ENCODE results near the gene F10.
"Not testable (repeated sequence)": the region's sequence is repeated elsewhere in the genome, so short reads cannot be mapped to it uniquely, and the experiment has no call there.

F10 gene

DNA sequence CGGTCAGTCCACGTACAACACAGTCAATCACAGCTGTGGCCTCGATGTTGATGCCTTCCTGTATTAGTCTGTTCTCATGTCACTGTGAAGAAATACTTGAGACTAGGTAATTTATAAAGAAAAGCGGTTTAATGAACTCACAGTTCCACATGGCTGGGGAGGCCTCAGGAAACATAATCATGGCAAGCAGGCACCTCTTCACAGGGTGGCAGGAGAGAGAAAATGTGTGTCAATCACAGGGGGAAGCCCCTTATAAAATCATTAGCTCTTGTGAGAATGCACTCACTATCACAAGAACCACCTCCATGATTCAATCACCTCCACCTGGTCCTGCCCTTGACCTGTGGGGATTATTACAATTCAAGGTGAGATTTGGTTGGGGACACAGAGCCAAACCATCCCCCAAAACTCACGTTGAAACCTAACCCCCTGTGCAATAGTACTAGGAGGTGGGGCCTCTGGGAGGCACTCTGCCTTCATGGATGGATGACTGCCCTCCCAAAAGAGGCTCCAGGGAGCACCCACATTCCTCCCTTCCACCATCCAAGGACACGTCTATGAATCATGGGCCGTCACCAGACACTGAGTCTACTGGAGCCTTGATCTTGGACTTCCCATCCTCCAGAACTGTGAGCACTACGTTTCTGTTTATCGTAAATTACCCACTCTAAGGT is 33.5 kb downstream of the F10 start:
- no peak for DNase-seq

DNA sequence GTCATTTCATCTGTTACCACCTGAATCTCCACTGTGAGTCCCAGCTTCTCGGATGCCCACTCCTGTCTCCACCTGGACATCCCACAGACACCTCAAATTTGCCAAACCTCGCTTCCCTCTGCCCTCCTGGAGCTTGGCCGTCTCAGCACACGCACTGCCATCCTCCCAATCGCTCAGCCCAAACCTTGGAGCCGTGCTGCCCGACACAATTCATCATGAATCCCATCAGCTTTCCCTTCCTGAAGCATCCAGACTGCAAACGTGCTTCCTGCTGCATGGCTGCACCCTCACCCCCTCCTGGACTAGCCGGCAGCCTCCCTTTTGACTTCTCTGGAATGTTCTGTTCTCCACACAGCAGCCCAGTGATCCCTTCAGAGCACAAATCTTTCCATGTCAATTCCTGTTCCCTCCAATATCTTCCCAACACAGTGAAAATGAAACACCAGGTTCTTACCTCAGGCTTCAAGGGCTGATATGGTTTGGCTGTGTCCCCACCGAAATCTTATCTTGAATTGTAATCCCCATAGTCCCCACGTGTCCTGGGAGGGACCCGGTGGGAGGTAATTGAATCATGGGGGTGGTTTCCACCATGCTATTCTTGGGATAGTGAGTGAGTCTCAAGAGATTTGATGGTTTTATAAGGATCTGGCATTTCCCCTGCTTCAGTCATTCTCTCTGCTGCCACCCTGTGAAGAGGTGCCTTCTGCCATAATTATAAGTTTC is 34.8 kb downstream of the F10 start:
- DNase-seq = no peak

DNA sequence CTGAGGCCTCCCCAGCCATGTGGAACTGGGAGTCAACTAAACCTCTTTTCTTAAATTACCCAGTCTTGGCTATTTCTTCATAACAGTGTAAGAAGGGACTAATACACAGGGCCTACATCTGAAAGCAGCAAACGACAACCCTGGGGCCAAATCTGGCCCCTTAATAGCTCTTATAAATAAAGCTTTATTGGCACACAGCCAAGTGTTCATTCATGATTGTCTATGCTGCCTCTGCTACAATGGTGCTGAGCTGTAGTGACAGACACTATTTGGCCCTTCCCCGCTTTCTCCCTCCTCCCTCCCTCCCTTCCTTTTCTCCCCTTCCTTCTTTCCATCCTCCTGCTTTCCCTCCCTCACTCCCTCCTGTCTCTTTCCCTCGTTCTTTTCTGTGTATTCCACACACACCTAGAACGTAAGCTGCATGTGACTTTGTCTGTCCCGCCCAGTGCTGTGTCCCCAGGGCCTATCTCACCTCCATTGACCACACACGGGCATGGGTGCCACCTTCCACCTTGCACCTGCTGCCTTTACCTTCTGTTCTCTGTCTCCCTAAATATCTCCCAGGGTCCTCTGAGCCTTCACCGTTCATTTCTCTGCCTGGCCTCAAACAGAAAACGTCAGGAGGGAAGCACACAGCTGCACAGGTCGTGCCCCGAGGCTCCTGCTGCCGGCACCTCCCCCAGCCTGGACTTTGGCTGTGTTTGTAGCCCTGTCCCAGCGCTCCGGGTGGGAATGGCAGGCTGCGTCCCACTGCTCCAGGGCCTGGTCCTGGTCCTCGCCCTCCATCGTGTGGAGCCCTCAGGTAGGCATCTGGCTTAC is 35.5 kb downstream of the F10 start, which contains the start of gene PROZ:
PROZ (plus strand) TSS at position 720 of the 819 bp plus-strand sequence; CDS start at position 733, 13 bp downstream.
- no peak for DNase-seq

DNA sequence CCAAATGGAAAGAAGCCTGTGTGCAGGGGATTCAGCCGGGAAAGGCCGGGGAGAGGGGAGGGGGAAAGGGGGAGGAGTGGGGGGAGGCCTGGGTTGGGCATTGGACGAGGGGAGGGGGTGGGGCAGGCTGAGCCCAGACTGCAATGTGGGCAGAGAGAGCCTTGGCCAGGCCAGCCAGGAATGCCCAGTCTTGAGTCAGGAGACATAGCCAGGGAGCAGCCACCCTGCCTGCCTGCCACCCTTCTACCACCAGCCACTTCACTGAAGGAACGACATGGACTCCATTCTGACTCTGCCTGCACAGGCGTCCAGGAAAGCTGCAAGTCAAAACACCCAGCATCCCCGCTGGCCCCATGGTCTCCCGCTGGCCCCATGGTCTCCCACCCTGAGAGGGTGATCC is 36.3 kb downstream of the F10 start:
- no peak for DNase-seq

DNA sequence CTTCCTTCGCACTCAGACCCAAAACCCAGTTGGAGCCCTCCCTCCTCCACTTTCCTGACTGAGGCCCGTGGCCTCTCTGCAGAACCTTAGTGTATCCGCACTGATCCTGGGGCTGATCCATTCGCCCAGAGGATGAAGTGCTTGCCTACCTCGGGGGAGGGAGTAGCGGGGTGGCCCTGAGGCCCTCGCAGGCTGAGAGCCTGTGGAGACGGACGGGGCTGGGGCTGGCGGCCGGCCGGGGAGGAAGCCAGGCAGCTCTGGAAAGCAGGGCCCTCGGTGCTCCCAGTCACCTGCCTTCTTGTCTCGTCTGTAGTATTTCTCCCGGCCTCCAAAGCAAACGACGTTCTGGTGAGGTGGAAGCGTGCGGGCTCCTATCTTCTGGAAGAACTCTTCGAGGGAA is 37.1 kb downstream of the F10 start:
- no peak for DNase-seq

DNA sequence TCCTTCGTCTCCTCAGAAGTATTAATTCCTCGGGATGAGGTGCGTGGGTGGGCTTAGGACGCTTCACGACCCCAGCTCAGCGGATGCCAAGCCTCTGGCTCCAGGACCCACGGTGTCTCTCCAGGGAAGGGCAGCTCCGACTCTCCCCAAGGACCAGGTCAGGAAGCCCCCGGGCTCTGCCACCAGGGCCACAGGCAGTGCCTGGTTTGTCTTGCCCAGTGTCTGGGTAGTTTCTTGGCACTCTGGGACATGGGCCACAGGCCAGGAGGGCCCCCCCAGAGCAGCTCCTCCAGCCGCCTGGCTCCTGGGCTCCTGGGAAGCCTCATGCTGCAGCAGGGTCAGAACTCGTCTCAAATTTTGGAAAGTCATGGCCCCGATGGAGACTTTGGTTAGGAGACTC is 38.4 kb downstream of the F10 start:
- no peak for DNase-seq

DNA sequence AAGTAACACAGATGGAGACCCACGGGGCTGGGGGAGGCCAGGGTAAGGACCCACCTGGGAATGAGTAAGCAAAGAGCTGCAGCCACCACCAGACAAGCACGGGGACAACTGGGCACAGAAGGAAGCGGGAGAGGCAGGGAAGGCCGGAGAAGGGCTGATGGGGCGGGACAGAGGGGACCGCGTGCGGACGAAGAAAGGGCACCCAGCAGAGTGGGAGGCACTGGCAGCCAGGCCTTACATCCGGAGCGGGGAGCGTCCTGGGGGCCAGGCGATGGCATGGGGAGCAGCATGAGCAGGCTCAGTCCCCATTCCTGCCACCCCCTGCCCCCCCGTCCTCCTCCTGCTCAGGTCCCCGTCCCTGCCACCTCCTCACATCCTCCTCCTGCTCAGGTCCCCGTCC is 38.8 kb downstream of the F10 start:
- DNase-seq = no peak

DNA sequence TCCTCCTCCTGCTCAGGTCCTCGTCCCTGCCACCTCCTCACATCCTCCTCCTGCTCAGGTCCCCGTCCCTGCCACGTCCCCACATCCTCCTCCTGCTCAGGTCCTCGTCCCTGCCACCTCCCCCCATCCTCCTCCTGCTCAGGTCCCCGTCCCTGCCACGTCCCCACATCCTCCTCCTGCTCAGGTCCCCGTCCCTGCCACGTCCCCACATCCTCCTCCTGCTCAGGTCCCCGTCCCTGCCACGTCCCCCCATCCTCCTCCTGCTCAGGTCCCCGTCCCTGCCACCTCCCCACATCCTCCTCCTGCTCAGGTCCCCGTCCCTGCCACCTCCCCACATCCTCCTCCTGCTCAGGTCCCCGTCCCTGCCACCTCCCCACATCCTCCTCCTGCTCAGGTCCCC is 39.4 kb downstream of the F10 start:
- not testable (repeated sequence) for DNase-seq

DNA sequence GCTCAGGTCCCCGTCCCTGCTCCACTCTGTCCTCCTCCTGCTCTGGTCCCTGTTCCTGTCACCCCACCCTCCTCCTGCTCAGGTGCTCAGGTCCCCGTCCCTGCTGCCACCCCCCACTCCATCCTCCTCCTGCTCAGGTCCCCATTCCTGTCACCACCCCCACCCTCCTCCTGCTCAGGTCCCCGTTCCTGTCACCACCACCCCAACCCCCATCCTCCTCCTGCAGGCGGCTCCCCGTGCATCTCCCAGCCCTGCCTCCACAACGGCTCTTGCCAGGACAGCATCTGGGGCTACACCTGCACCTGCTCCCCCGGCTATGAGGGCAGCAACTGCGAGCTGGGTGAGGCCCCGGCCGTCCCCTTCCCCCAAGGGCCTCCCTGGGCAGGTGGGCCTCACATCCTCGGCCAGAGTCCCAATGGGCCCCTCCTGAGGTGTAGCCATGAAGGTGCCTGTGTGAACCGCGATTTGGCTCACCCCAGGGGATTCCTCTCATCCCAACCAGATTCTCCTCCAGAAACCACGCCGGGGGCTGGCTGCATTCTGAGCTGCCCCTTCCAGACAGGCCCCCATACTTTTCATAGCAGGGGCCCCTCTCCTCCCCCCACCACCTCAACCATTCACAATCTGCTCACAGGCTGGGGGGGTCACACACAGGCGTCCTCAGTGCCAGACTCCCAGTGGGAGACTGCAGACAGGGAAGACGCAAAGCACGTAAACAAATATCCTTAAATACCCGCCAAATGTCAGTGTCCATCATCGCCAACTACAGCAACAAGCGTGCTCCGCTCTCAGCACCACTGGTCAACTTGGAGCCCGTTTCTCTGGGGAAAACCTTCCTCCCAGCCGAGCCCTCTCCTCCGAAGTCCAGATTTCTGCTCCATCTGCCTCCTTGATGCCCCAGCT is 40.4 kb downstream of the F10 start:
- DNase-seq = no peak

DNA sequence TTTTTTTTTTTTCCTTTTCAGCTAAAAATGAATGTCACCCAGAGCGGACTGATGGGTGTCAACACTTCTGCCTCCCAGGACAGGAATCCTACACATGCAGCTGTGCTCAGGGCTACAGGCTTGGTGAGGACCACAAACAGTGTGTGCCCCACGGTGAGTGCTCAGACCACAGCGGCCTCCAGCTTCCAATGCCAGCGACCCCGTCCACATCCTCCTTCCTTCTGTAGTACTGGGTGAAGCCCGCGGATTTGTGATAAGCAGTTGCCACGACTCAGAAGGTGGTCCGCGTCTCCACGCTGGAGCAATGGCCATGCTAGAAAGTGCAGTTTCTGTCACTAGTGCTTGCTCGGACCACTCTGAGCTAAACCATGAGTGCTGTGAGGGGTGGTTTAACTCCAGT is 41.9 kb downstream of the F10 start:
- DNase-seq = no peak

DNA sequence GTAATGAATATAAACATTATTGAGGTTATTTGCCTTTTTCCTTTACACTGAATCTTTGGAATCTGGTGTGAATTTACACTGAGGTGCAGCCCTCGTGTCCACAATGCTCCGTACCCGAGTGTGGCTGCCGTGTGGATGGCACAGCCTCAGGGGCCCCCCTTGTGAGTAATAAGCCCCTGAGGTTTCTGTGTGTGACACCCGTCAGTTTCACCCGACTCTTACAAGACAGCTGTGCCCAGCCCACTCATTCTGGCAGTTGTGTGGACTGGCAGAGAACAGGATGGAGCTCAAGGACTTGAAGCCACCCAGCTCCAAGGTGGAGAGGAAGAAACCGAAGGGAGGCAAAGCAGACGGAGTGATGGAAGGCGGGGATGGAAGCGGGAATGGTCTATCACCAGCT is 43.7 kb downstream of the F10 start:
- DNase-seq = no peak

DNA sequence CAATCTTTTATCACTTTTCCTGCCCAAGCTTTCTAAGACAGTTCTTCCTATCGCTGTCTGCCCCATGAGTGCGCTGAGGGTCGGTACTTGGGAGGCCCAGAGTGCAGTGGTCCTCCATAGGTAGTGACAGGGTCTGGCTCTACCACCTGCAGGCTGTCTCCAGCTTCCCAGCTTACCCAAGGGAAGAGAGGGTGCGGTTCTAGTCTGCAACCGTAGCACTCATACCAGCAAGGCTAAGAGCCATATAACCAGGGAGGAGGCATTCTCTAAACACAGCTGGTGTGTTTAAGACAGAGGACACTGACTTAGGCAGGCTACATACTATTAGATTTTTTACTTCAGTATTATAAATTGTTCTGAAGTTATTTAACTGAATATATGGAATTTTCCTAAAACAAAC is 44.1 kb downstream of the F10 start:
- DNase-seq = no peak

DNA sequence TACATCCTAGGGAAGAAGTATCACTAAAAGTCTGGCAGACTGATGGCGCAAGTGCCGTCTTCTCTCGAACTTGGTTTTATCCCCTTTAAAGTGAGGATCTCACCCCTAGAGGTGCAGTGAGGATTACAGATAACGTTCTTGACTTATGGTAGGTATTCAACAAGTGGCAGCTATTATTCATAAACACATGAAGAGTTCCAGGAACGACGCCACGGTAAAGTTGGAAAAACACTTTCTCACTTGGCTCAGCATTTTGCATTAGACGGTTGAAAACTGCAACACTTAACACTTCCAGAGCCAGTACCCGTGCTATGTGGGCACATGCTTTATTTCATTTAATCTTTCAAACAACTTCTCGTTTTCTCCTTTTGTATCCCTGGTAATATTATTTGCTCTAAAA is 44.6 kb downstream of the F10 start:
- no peak for DNase-seq

DNA sequence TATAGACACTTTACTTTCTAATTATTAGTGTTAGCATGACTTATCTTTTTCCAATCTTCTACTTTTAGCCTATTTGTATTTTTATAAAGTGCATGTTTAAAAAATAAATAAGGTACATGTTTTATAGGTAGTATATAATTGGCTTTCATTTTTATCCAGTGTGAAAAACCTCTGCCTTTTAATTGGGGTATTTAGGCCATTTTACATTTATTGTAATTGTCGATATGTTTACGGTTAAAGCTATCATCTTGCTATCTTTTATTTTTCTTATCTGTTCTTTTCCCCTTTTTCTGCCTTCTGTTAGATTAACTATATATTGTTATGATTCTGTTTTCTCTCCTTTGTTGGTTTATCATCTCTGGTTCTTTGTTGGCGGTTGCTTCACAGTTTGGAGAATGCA is 45.0 kb downstream of the F10 start:
- DNase-seq = no peak

DNA sequence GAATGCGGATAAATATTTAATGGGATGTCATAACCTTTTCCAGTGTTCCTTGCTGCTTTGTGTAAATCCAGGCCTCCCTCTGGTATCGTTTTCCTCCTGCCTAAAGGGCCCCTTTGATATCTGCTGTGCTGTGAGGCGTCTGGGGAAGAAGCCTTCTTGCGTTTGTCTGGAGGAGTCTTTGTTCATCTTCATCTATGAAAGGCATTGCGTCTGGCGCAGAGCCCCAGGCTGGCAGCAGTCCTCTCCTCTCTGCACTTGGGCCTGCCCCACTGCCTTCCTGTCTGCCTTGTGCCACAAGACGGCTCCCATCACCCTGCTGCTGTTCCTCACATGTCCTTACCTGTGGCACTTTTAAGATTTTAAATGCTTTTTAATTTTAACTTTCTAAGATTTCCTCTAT is 45.6 kb downstream of the F10 start:
- no peak for DNase-seq

DNA sequence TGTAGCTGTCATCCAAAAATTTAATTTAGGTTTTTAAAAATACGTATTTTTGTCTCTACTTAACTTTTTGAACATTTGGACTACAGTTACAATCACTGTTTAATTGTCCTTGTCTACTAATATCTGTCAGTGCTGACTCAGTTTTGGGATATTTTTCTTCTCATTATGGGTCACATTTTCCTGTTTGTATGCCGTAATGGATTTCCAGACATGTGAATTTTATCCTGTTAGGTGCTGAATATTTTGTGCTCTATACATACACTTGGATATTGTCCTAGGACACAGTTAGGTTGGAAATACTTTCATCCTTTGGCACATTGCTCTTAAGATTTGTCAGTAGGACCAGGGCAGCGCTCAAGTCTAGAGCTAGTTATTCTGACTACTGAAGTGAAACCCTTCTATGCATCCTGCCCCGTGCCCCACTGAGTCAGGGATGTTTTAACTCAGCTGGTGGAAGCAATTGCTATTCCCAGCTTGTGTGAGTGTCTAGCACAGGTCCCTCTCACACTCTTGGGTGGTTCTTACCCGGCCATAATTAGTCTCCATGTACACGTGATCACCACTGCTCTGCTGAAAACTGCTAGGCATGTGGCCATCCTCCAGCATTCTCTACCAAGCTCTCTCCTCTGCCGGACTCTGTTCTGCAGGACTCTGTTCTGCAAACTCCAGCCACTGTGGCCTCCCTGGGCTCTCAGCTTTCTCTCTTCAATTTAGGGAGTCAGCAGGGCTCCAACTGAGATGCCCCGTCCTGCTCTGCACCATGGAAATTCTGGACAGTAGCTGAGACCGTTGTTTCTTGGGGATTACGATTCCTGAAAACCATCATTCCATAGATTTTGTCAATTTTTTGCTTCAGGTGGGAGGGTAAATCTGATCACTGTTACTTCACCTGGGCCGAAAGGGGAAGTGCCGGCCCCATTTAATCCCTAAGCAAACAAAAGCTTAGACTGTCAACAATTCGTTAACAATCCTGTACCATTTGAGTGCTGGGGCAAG is 47.0 kb downstream of the F10 start:
- DNase-seq = no peak

DNA sequence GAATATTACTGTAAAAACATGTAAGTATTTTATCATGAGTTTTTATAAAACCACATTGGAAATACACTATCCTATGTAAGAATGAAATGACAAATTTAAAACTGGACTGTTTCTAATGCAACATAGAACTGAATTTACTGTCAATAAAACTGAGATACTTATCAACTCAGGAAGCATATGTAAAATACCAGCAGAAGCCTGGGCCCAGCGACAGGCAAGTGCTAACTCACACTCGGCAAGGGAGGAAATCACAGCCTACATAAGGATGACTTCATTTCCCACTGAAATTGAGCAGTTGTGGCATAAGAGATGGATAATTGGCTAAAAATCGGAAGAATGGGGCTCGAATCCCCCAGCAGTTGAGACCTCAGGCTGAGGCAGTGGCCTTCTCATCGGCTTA is 47.9 kb downstream of the F10 start:
- DNase-seq = no peak

DNA sequence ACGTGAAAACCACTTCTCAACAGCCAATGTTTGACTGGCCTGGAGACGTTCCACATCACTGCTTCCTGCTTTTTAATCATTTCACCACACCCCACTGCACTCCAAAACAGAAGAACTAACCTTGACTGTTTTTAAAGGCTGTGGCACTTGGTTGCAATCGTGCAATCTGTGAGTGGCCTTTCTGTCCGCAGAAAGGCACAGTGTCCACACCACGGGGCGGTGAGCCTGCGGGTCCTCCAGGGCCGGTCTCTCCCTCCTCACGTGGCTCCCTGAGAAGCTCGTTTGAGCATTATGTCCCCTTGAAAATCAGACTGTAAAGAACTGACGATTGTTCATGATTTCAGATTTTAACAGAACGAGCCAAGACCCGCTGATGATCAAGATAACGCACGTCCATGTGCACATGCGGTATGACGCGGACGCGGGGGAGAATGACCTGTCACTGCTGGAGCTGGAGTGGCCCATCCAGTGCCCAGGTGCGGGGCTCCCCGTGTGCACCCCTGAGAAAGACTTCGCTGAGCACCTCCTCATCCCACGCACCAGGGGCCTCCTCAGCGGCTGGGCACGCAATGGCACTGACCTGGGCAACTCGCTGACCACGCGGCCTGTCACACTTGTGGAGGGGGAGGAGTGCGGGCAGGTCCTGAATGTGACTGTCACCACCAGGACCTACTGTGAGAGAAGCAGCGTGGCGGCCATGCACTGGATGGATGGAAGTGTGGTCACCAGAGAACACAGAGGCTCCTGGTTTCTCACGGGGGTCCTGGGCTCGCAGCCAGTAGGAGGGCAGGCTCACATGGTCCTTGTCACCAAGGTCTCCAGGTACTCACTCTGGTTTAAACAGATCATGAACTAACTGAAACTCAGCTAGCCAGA is 48.9 kb downstream of the F10 start:
- DNase-seq = no peak

DNA sequence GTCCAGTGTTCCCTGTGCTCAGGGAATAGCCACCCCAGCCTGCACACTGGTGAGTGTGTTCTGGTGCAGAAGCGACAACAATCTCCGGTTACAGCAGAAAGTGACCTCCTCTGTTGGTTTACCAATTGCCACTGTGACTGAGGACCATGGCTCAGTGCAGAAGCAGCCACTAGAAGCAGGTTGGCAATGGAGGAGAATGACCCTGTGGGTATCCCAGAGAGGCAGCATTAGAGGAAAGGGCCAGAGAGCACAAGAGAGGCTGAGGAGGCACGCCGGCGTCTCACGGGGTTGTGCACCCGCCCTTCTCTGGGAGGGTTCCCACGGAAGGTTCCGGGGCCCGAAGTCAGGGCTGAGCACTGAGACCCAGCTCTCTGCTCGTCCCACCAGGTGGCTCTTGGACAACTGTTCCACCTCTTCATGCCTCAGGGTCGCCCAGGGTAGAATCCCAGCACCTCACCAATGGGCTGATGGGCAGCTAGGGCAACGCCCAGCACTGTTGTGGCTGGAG is 49.9 kb downstream of the F10 start:
- DNase-seq = no peak

DNA sequence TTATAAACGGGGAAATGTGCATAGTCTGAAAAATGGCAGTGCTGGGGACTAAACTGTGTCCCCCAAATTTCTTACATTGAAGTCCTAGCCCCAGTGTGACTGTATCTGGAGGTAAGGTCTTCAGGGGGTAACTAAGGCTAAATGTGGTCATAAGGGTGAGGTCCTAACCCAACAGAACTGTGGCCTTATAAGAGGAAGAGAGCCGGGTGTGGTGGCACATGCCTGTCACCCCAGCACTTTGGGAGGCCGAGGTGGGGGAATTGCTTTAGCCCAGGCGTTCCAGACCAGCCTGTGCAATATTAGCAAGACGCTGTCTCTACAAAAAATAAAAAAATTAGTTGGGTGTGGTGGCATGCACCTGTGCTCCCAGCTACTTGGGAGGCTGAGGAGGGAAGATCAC is 53.7 kb downstream of the F10 start:
- no peak for DNase-seq
